ENCODE data around the gene COL24A1. TPM values are rescaled to one million over a fixed set of nuclear protein-coding genes. Genes with fewer than 3 reads are reported as not detected.

COL24A1 gene
- total RNA-seq, 1 donor, result 0.27 TPM

- TF ChIP-seq, protein P1, sequence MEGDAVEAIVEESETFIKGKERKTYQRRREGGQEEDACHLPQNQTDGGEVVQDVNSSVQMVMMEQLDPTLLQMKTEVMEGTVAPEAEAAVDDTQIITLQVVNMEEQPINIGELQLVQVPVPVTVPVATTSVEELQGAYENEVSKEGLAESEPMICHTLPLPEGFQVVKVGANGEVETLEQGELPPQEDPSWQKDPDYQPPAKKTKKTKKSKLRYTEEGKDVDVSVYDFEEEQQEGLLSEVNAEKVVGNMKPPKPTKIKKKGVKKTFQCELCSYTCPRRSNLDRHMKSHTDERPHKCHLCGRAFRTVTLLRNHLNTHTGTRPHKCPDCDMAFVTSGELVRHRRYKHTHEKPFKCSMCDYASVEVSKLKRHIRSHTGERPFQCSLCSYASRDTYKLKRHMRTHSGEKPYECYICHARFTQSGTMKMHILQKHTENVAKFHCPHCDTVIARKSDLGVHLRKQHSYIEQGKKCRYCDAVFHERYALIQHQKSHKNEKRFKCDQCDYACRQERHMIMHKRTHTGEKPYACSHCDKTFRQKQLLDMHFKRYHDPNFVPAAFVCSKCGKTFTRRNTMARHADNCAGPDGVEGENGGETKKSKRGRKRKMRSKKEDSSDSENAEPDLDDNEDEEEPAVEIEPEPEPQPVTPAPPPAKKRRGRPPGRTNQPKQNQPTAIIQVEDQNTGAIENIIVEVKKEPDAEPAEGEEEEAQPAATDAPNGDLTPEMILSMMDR (IDR thresholded peaks at IDR 0.05; ENCODE audit: insufficient read depth, low read length), result no peak
- H3K4me3 ChIP-seq (ENCODE audit: low read depth, low read length), result no peak overlapping the region
- DNase-seq (ENCODE audit: low read depth), result no peak
Observed at GRCh38 chr1:85822696-85823095, 333.9 kb downstream of the COL24A1 start.

- H3K4me3 ChIP-seq (ENCODE audit: low read depth, low read length), result no peak overlapping the region
- peak; percentile 11 for DNase-seq (ENCODE audit: low read depth)
- TF ChIP-seq, protein P1 (IDR thresholded peaks at IDR 0.05; ENCODE audit: insufficient read depth, low read length), result no peak
Observed at GRCh38 chr1:85818371-85818770, 338.2 kb downstream of the COL24A1 start.

DNA sequence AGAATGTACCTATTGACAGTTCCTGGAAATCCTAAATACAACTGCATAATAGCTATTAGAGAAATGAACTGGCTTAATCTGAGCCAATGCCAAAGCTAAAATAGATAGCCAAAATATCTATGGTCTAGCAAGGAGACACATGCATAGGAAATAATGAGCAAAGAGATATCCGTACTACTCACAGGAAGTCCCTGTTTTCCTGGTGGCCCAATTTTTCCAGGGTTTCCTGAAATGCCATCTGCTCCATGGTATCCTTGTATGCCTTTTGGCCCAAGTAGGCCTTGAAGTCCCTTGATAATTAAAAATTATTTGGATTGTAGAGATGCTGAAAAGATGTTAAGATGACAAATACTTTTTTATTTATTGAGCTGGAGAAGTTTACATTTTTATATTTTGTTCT, 340.0 kb downstream of the COL24A1 start:
- TF ChIP-seq, protein P1 (IDR thresholded peaks at IDR 0.05; ENCODE audit: insufficient read depth, low read length), result no peak
- DNase-seq (ENCODE audit: low read depth), result no peak
- no peak overlapping the region for H3K4me3 ChIP-seq (ENCODE audit: low read depth, low read length)

- H3K4me3 ChIP-seq (ENCODE audit: low read depth, low read length), result no peak overlapping the region
- peak; percentile 9 for DNase-seq (ENCODE audit: low read depth)
- TF ChIP-seq, protein P1 (IDR thresholded peaks at IDR 0.05; ENCODE audit: insufficient read depth, low read length), result no peak
Observed at GRCh38 chr1:85815906-85816305, 340.7 kb downstream of the COL24A1 start.

- no peak for DNase-seq (ENCODE audit: low read depth)
- no peak overlapping the region for H3K4me3 ChIP-seq (ENCODE audit: low read depth, low read length)
- TF ChIP-seq, protein P1 (IDR thresholded peaks at IDR 0.05; ENCODE audit: insufficient read depth, low read length), result no peak
Observed at GRCh38 chr1:85806236-85806965, 350.2 kb downstream of the COL24A1 start.

DNA sequence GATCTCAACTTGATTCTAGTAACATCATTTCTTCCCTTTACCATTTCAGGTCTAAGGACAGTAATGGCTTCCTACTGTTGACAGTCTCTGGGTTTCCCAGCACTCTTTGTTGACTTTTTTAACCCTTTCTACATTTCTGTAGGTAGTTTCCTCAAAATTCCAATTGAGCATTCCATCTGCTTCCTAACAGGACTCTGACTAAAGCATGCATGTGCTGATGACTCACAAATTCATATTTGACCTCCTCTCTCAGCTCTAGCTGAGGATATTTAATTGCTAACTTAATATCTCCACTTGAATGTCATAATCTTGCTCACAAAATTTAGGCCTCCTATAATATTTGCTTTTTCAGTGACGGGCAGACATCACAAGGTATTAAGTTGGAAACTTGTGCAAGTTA, 355.1 kb downstream of the COL24A1 start:
- peak; percentile 2 for DNase-seq (ENCODE audit: low read depth)
- H3K4me3 ChIP-seq (ENCODE audit: low read depth, low read length), result no peak overlapping the region
- TF ChIP-seq, protein P1 (IDR thresholded peaks at IDR 0.05; ENCODE audit: insufficient read depth, low read length), result no peak

DNA sequence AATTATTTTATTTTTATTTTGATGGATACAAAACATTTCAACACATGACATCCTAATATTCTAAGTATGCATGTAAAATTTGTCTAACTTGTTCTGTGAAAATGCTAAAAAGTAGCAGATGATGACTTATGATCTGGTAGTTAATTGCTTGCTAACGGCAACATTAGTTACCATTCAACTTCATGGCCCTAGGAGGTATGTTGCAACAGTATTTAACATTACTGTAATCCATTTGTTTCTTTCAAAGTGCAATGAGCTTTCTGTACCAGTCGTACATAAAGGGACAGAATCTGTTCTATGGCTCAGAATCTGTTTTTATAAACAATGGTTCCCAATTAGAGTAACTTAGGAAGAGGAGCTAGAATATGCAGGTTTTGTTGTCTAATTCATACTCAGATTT, 356.8 kb downstream of the COL24A1 start:
- H3K4me3 ChIP-seq (ENCODE audit: low read depth, low read length), result no peak overlapping the region
- DNase-seq (ENCODE audit: low read depth), result no peak
- TF ChIP-seq, protein P1 (IDR thresholded peaks at IDR 0.05; ENCODE audit: insufficient read depth, low read length), result no peak

Measured in fibroblast of the aortic adventitia (primary cell).